Pons (tissue), 1 donor: ENCODE results near the gene EZR.

Experiments
- DNase-seq: peaks from one replicate; pipeline ENCODE4 v3.0.0-alpha.2; 2016; ENCODE audit warnings: low spot score

Gene EZR

GRCh38 chr6:158819213-158819976 lies at the start of gene EZR:
Gene EZR (minus strand): TSS chr6:158819368. CDS start chr6:158818093, 1,275 bp downstream.
- peak; percentile 25 for DNase-seq

GRCh38 chr6:158868122-158868480 lies 48.9 kb upstream of the EZR start:
- no peak for DNase-seq

- no peak for DNase-seq
Observed at GRCh38 chr6:158867381-158868121, 48.4 kb upstream of the EZR start.

GRCh38 chr6:158865769-158866168 lies 46.6 kb upstream of the EZR start:
- no peak for DNase-seq

- no peak for DNase-seq
Observed at GRCh38 chr6:158863646-158864045, 44.5 kb upstream of the EZR start.

GRCh38 chr6:158861686-158862381 lies 42.7 kb upstream of the EZR start:
- DNase-seq, result no peak

- no peak for DNase-seq
Observed at GRCh38 chr6:158860279-158860865, 41.2 kb upstream of the EZR start.

- no peak for DNase-seq
Observed at GRCh38 chr6:158856261-158856660, 37.1 kb upstream of the EZR start.

- DNase-seq, result no peak
Observed at GRCh38 chr6:158854214-158855101, 35.3 kb upstream of the EZR start.

- DNase-seq, result no peak
Observed at GRCh38 chr6:158853880-158854213, 34.7 kb upstream of the EZR start.

GRCh38 chr6:158853072-158853879 lies 34.1 kb upstream of the EZR start:
- no peak for DNase-seq

- DNase-seq, result no peak
Observed at GRCh38 chr6:158852312-158853071, 33.3 kb upstream of the EZR start.

- DNase-seq, result no peak
Observed at GRCh38 chr6:158850807-158851115, 31.6 kb upstream of the EZR start.

GRCh38 chr6:158849899-158850806 lies 31.0 kb upstream of the EZR start:
- DNase-seq, result no peak

- no peak for DNase-seq
Observed at GRCh38 chr6:158848490-158848895, 29.3 kb upstream of the EZR start.

GRCh38 chr6:158847786-158848185 lies 28.6 kb upstream of the EZR start:
- DNase-seq, result no peak

GRCh38 chr6:158847012-158847529 lies 27.9 kb upstream of the EZR start:
- no peak for DNase-seq

- no peak for DNase-seq
Observed at GRCh38 chr6:158843751-158844683, 24.8 kb upstream of the EZR start.
